Esophagus muscularis mucosa (tissue), 3 donors: ENCODE results near the gene PDPN.

Source experiments
- POLR2A ChIP-seq: fragments of 450-650 bp; IDR thresholded peaks from one replicate; pipeline ENCODE4 v1.6.1; 2017; ENCODE audit warnings: antibody characterized with exemption, moderate library complexity, mild to moderate bottlenecking, low read depth
- TF ChIP-seq, protein P1 (sequence below), 3 experiments: fragments of 200-600 bp in 2 of 3; fragments of 450-650 bp in 1 of 3; sonication (generic) in 2 of 3; IDR thresholded peaks; one replicate each; pipeline ENCODE4 v1.5.1; 2017 to 2019; ENCODE audit warnings: antibody characterized with exemption in 3 of 3, mild to moderate bottlenecking in 2 of 3, moderate library complexity in 1 of 3

DNA sequence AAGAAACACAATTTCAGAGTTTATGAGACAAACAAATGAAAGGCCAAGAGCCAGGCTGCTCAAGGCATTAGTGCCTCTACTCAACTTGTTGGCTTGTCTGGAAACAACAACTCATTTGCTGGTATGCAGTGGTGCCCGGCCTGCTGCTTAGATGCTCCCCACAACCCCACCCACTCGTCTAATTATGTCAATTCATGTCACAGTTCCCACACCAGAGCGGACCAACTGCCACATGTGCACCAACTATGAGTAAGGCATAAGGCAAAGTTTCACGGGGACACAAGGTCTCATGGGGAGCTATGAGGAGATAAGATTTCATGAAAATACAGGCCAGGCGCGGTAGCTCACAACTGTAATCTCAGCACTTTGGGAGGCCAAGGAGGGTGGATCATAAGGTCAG, 35.4 kb upstream of the PDPN start:
- TF ChIP-seq, protein P1, sequence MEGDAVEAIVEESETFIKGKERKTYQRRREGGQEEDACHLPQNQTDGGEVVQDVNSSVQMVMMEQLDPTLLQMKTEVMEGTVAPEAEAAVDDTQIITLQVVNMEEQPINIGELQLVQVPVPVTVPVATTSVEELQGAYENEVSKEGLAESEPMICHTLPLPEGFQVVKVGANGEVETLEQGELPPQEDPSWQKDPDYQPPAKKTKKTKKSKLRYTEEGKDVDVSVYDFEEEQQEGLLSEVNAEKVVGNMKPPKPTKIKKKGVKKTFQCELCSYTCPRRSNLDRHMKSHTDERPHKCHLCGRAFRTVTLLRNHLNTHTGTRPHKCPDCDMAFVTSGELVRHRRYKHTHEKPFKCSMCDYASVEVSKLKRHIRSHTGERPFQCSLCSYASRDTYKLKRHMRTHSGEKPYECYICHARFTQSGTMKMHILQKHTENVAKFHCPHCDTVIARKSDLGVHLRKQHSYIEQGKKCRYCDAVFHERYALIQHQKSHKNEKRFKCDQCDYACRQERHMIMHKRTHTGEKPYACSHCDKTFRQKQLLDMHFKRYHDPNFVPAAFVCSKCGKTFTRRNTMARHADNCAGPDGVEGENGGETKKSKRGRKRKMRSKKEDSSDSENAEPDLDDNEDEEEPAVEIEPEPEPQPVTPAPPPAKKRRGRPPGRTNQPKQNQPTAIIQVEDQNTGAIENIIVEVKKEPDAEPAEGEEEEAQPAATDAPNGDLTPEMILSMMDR (IDR thresholded peaks at IDR 0.05) = no peak
- no peak for TF ChIP-seq POLR2A
